NOMO-1 treated with dmso at 0.1 percent for 144 hours (cell line): ENCODE data around the gene GDI2.

Experiments
- DNase-seq: peaks from one replicate; lab custom pipeline; 2025; ENCODE audit not compliant: unreplicated experiment; lab: John Stamatoyannopoulos, UW

The GDI2 gene

DNA sequence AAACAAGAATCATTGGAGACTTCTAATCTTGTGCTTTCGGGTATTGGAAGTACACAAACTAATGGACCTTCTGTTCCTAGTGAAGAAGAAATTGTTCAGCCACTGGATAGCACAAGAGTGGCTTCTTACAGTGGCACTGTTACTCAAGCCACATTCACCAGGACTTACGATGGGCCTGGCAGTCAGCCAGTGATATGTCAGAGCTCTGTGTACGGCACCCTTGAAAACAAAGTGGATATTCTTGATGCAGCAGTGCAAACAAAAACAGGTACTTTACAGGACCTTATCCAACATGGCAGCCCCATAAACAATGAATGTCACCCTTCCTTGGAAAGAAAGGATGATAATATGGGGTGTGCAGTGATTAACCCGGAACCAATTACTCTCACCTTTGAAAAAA lies 67.0 kb downstream of the GDI2 start:
- DNase-seq: no peak

DNA sequence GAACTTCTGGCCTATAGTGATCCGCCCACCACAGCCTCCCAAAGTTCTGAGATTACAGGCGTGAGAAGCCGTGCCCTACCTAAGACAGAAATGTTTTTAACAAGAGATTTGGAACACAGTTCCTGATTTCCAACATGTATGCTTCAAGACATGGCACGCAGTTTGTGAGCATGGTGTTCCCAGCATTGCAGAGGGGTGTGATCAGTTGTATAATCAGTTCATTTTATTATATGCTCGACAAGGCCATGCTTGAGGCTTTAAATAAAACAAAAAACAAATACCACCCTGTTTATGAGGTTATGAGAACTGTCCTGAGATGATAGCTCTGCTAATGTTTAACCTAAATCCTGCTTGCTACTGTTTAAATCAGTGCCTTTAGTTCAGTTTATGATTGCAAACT lies 68.4 kb downstream of the GDI2 start:
- DNase-seq: no peak

DNA sequence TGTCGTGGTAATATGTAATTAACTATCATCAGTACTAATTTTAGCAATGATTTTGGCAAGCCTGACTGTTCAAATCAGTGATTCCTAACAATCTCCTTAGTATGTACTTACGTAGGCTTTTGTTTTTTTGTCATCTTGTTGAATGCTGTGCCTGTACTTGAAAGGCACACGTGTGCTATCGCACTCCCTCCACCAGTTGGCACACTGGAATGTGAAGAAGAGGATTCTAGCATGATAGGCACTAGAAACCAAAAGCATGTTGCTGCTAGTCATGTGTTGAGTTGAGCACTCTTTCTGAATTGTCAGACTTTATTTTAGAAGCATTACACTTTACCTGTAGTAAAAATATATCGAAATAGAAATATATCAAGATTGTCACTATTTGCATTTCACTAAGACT lies 69.5 kb downstream of the GDI2 start:
- DNase-seq: no peak

GRCh38 chr10:5742116-5742515 lies 71.1 kb downstream of the GDI2 start:
- no peak for DNase-seq

- no peak for DNase-seq
These were observed 72.0 kb downstream of the GDI2 start for GRCh38 chr10:5741276-5741675.

GRCh38 chr10:5738427-5738826 lies 74.8 kb downstream of the GDI2 start:
- DNase-seq: no peak

GRCh38 chr10:5737352-5737751 lies 75.9 kb downstream of the GDI2 start:
- DNase-seq: no peak

DNA sequence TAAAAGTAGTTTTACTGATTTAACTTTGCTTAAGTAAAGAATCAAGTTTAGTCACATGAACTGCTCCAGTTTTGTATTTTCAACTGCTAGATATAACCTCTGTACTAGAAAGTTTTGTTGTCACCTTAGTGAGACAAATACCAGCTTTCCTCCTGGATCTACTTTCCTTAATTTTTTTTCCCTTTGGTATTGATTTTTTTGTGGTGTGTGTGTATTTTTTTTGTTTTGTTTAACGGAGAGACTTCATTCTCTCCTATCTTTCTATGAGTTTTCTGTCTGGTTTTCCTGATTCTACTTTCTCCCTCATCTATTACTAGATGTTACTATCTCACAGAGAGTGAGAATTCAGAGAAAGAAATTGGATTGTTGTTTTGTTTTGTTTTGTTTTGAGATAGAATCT lies 76.6 kb downstream of the GDI2 start:
- no peak for DNase-seq

GRCh38 chr10:5735119-5735518 lies 78.1 kb downstream of the GDI2 start:
- DNase-seq: no peak

- DNase-seq: no peak
These were observed 81.1 kb downstream of the GDI2 start for GRCh38 chr10:5732141-5732540.

GRCh38 chr10:5731559-5731958 lies 81.7 kb downstream of the GDI2 start:
- no peak for DNase-seq

GRCh38 chr10:5730766-5731165 lies 82.5 kb downstream of the GDI2 start:
- no peak for DNase-seq

DNA sequence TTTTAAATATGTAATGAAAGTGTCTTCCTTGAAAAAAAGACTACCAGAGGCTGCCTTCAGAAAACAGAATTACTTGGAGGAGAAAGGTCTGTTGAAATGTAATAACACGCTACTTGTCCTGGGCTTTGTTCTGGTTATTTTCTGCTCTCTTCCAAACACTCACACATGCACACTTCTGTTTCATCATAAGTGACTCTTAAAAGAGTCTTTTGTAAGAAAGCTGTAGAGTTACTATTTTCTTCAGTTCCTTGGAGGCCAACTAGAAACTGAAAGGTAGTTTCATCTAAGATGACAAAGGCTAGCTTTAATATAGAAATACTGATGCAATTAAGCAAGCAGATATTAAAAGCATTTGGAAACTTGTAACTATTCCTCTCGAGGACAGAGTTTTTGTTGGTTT lies 89.5 kb downstream of the GDI2 start:
- DNase-seq: no peak

DNA sequence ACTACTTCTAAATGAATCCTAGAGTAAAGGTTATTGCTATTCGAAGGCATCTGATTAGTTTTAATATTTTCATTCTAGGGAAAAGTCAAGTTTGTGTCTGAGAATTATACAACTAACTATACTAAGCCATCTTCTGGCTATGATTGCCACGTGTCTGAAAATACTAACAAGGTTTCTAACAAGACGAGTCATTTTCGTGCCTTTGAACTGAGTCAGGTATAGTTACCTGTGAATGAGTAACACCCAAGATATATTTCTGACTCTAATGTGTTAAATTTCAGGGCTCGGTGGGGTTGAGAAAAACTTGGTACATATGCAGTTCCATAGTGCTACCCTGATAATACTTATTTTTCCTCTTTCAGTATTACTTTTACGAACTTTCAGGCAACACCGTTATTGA lies 93.1 kb downstream of the GDI2 start:
- no peak for DNase-seq

GRCh38 chr10:5719546-5719945 lies 93.7 kb downstream of the GDI2 start:
- DNase-seq: no peak
